AG09319 (cell line): ENCODE results near the gene ZNF518B.
"Not testable (repeated sequence)": the region's sequence is repeated elsewhere in the genome, so short reads cannot be mapped to it uniquely, and the experiment has no call there.

Experiments used
- DNase-seq: peaks from one replicate; pipeline ENCODE4 v3.0.0-alpha.2; 2010; ENCODE audit warnings: low read depth; ENCODE audit errors: extremely low read depth
- TF ChIP-seq, protein P1 (sequence below): IDR thresholded peaks from 2 replicates; pipeline ENCODE4 v1.5.1; 2011; ENCODE audit warnings: low read depth, mild to moderate bottlenecking, inconsistent platforms, low read length, moderate library complexity

Gene ZNF518B

DNA sequence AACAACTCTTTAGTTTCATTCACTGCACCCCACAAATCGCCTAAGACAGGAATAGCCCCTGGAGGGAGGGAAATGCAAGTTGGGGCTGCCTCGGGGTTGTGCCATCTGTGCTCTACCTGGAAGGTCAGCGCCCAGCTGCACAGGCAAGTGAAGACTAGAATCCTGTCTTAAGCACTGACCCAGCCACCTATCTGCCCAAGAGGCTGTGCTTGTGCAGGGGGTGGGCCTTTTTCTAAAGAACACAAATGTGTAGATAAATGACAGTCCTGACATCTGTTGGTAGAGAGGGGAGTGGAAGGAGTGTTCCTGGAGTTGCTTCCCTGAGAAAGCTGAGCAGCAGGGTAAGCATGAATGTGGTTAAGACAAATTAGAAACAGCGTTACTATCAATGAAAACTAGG is 15.7 kb downstream of the ZNF518B start:
- DNase-seq = no peak
- TF ChIP-seq, protein P1, sequence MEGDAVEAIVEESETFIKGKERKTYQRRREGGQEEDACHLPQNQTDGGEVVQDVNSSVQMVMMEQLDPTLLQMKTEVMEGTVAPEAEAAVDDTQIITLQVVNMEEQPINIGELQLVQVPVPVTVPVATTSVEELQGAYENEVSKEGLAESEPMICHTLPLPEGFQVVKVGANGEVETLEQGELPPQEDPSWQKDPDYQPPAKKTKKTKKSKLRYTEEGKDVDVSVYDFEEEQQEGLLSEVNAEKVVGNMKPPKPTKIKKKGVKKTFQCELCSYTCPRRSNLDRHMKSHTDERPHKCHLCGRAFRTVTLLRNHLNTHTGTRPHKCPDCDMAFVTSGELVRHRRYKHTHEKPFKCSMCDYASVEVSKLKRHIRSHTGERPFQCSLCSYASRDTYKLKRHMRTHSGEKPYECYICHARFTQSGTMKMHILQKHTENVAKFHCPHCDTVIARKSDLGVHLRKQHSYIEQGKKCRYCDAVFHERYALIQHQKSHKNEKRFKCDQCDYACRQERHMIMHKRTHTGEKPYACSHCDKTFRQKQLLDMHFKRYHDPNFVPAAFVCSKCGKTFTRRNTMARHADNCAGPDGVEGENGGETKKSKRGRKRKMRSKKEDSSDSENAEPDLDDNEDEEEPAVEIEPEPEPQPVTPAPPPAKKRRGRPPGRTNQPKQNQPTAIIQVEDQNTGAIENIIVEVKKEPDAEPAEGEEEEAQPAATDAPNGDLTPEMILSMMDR = no peak

DNA sequence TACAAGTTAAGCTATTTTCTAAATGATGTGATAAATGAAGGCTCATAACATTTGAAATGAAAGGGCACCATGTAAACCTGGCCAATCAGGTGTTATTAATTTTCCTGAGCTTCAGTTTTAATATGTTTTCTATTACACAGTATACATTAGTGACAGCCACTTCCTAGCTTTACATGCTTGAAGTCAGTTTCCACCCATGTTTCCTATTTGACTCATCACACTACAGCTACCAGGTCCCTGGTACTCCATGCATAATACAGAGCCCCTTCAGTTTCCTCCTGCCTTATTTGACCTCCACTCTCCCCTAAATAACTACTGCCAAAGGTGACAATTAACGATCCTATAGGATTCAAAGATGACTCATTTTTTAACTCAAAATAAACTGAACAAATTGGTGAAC is 18.3 kb downstream of the ZNF518B start:
- no peak for DNase-seq
- TF ChIP-seq, protein P1 = no peak

DNA sequence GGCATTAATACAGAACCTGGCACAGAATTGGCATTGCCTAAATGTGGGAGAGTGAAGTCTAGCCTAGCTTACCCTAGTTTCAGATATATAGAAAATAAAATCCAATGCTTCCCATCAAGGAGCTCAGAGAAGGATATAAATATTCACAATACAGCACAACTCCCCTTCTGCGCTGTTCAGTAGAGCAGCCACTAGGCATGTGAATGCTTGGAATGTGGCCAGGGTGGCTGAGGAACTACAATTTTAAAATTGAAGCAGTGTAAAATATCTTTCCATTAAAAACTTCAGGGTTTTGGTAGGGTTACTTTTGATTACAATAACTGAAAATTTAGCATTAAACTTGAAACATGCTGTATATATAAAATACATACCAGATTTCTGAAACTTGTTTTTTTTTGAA is 19.5 kb downstream of the ZNF518B start:
- TF ChIP-seq, protein P1 = no peak
- no peak for DNase-seq

DNA sequence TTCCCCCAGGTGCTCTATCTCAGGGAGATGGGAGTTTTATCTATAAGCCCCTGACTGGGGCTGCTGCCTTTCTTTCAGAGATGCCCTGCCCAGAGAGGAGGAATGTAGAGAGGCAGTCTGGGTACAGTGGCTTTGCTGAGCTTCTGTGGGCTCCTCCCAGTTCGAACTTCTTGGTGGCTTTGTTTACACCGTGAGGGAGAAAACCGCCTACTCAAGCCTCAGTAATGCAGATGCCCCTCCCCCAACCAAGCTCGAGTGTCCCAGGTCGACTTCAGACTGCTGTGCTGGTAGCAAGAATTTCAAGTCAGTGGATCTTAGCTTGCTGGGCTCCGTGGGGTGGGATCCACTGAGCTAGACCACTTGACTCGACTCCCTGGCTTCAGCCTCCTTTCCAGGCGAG is 29.5 kb downstream of the ZNF518B start:
- not testable (repeated sequence) for DNase-seq

DNA sequence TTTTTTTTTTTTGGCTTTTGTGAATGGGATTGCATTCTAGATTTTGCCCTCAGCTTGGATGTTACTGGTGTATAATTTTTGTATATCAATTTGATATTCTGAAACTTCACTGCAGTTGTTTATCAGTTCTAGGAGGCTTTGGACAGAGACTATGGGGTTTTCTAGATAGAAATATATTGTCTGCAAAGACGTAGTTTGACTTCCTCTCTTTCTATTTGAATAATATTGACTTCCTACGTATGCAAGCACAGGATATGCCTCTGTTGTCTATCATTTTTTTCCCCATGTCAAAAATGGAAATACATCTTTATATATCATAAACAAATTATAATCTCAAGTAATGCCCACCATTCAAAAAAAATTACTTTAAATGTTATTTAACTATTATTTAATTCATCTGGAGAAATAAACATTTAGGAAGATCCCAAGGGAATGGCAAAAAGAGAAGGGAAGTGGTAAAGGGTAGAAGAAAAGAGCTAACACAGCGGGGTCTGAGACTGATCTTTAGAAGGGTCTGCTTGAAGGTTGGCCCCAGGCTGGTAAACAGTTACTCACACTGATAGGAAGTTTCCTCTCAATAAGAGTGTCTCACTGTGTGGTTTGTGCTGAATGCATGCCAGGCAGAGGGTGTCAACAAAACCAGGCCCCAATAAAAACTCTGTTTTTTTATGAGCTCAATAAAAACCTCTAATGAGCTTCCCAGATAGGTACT is 35.7 kb downstream of the ZNF518B start:
- TF ChIP-seq, protein P1 = no peak
- no peak for DNase-seq

DNA sequence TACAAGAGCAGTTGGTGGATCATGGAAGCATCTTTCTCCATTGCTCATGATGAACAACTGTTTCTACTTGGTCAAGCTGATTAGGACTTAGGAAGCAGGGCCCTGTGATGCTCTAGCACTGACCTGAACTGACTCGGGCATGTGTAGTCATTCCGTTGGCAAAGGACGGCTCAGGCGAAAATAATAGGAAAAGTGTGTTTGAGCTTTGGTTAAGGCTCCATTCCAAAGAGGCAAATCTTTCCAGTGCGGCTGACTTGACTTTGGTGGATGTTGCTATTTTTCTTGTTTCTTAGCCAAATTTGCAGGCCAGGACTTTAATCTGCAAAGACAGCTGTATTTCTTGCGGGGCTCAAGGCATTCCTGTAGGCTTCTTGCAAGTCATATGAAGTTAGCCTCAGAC is 39.5 kb downstream of the ZNF518B start:
- TF ChIP-seq, protein P1 = no peak
- DNase-seq = peak; percentile 28

DNA sequence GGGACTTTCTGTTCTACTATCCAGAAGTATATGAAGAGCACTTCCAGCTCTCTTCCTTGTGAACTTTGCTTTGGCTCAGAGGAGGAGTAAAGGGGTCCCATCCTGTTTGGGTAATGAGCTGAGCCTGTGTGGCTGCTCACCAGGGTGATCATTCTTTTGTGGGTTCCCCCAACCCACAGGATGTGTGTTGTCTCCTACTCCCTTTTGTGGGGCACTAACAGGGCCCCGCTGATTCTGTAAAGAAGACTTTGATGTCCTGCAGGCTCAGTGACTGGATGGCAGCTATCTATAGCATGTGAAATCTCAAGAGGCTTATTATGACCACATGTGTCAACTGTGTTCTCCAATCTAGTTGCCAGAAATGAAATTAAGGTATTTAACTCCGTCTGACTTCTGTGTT is 40.8 kb downstream of the ZNF518B start:
- TF ChIP-seq, protein P1 = no peak
- DNase-seq = no peak

DNA sequence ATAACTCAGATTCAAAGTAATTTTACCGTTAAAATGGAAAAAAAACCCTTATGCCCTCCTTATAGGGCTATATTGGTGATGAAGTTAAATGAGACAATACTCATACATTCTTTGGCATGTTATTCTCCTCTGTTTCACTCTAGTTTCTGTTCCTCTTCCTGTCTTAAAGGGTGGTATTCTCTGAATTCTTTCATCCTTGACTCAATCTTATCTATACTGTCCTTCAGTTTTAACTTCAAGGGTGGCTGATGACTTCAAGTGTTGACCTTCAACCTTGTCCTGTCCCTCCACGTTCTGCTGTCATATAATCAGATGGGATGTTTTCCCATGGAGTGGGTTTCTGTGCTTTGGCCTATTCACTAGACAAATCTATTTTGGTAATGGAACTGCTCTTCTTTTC is 44.0 kb downstream of the ZNF518B start:
- DNase-seq = no peak

More for the DNA sequence above, 44.0 kb downstream of the ZNF518B start:
- TF ChIP-seq, protein P1 = no peak
